H9 (cell line): ENCODE results near the gene SREBF2. TPM values are rescaled to one million over a fixed set of nuclear protein-coding genes. Genes with fewer than 3 reads are reported as not detected.

Experiments
- DNase-seq: peaks from one replicate; pipeline ENCODE4 v3.0.0-alpha.2; 2017
- H2AFZ ChIP-seq: one replicate; pipeline ENCODE4 v1.6.1; 2013; ENCODE audit warnings: mild to moderate bottlenecking, low read length, control low read depth, moderate library complexity
- H2AK5ac ChIP-seq: 2 replicates; pipeline ENCODE4 v1.6.1; 2013; ENCODE audit warnings: low read length, control low read depth, mixed read lengths; ENCODE audit not compliant: insufficient read length
- H2BK120ac ChIP-seq: one replicate; pipeline ENCODE4 v1.6.1; 2013; ENCODE audit warnings: low read depth, mild to moderate bottlenecking, low read length, control low read depth, inconsistent platforms; ENCODE audit not compliant: poor library complexity, severe bottlenecking
- H2BK12ac ChIP-seq: 2 replicates; pipeline ENCODE4 v1.6.1; 2013; ENCODE audit warnings: low read length, control low read depth, mixed read lengths, low read depth; ENCODE audit not compliant: insufficient read length
- H2BK15ac ChIP-seq: 2 replicates; pipeline ENCODE4 v1.6.1; 2013; ENCODE audit warnings: low read depth, low read length, control low read depth
- H2BK20ac ChIP-seq: one replicate; pipeline ENCODE4 v1.6.1; 2013; ENCODE audit warnings: low read depth, mild to moderate bottlenecking, low read length, control low read depth, inconsistent platforms; ENCODE audit not compliant: poor library complexity, severe bottlenecking
- H2BK5ac ChIP-seq: 2 replicates; pipeline ENCODE4 v1.6.1; 2013; ENCODE audit warnings: low read length, control low read depth, mixed read lengths; ENCODE audit not compliant: insufficient read length
- H3K14ac ChIP-seq: 2 replicates; pipeline ENCODE4 v1.6.1; 2013; ENCODE audit warnings: low read length, control low read depth; ENCODE audit not compliant: insufficient read depth
- H3K18ac ChIP-seq: 2 replicates; pipeline ENCODE4 v1.6.1; 2013; ENCODE audit warnings: low read depth, mild to moderate bottlenecking, mixed read lengths, low read length, control low read depth; ENCODE audit not compliant: insufficient read length
- H3K23ac ChIP-seq: 2 replicates; pipeline ENCODE4 v1.6.1; 2013; ENCODE audit warnings: low read length, control low read depth, mixed read lengths, low read depth; ENCODE audit not compliant: insufficient read length
- H3K23me2 ChIP-seq: 2 replicates; pipeline ENCODE4 v1.6.1; 2013; ENCODE audit warnings: low read depth, mild to moderate bottlenecking, mixed read lengths, low read length, control low read depth; ENCODE audit not compliant: insufficient read length, poor library complexity, severe bottlenecking
- H3K27ac ChIP-seq: 2 replicates; pipeline ENCODE4 v1.5.1; 2013; ENCODE audit warnings: low read length, control low read depth, mixed read lengths, low read depth; ENCODE audit not compliant: insufficient read length
- H3K27me3 ChIP-seq: 2 replicates; pipeline ENCODE4 v1.6.1; 2013; ENCODE audit warnings: low read length, control low read depth, inconsistent platforms; ENCODE audit not compliant: insufficient read depth
- H3K4ac ChIP-seq: 2 replicates; pipeline ENCODE4 v1.6.1; 2013; ENCODE audit warnings: low read depth, mild to moderate bottlenecking, control low read depth, inconsistent platforms, low read length, moderate library complexity
- H3K4me1 ChIP-seq: 2 replicates; pipeline ENCODE4 v1.6.1; 2013; ENCODE audit warnings: low read length, control low read depth, inconsistent platforms; ENCODE audit not compliant: insufficient read depth
- H3K4me2 ChIP-seq: 2 replicates; pipeline ENCODE4 v1.6.1; 2013; ENCODE audit warnings: low read length, control low read depth, mixed read lengths; ENCODE audit not compliant: insufficient read length, insufficient read depth
- H3K56ac ChIP-seq: 2 replicates; pipeline ENCODE4 v1.6.1; 2013; ENCODE audit warnings: low read depth, mild to moderate bottlenecking, mixed read lengths, low read length, control low read depth; ENCODE audit not compliant: insufficient read length
- H3K79me1 ChIP-seq: 2 replicates; pipeline ENCODE4 v1.6.1; 2013; ENCODE audit warnings: low read depth, mild to moderate bottlenecking, moderate library complexity, low read length, control low read depth, inconsistent platforms; ENCODE audit not compliant: insufficient read depth, poor library complexity, severe bottlenecking
- H3K79me2 ChIP-seq: 2 replicates; pipeline ENCODE4 v1.6.1; 2013; ENCODE audit warnings: low read length, control low read depth, inconsistent platforms; ENCODE audit not compliant: insufficient read depth
- H3K9ac ChIP-seq: 2 replicates; pipeline ENCODE4 v1.6.1; 2013; ENCODE audit warnings: low read length, control low read depth, mixed read lengths; ENCODE audit not compliant: insufficient read length; ENCODE audit errors: extremely low read depth
- H3K9me3 ChIP-seq: one replicate; pipeline ENCODE4 v1.6.1; 2013; ENCODE audit warnings: low read depth, low read length, inconsistent platforms; ENCODE audit not compliant: control insufficient read depth
- H3T11ph ChIP-seq: one replicate; pipeline ENCODE4 v1.6.1; 2013; ENCODE audit warnings: mild to moderate bottlenecking, low read length, control low read depth, inconsistent platforms
- H4K20me1 ChIP-seq: one replicate; pipeline ENCODE4 v1.6.1; 2013; ENCODE audit not compliant: control insufficient read depth, insufficient read length, insufficient read depth
- H4K5ac ChIP-seq: 2 replicates; pipeline ENCODE4 v1.6.1; 2013; ENCODE audit warnings: low read depth, mild to moderate bottlenecking, mixed read lengths, low read length, control low read depth; ENCODE audit not compliant: insufficient read length
- H4K8ac ChIP-seq: replicated peaks from 2 replicates; pipeline ENCODE4 v1.6.1; 2013; ENCODE audit warnings: low read length, control low read depth, mixed read lengths, low read depth; ENCODE audit not compliant: insufficient read length
- H4K91ac ChIP-seq: 2 replicates; pipeline ENCODE4 v1.6.1; 2013; ENCODE audit warnings: low read depth, mild to moderate bottlenecking, moderate library complexity, mixed read lengths, low read length, control low read depth; ENCODE audit not compliant: insufficient read length
- H3K27ac Mint-ChIP-seq, 3 experiments: 2 replicates in 2 of 3; 3 replicates in 1 of 3; pipeline ENCODE4 v1.8.0; 2020 to 2021; ENCODE audit warnings: mixed read lengths in 3 of 3, mild to moderate bottlenecking in 1 of 3, moderate library complexity in 1 of 3
- H3K27me3 Mint-ChIP-seq: 2 replicates; pipeline ENCODE4 v1.8.0; 2021; ENCODE audit warnings: low read depth, mild to moderate bottlenecking, moderate library complexity, mixed read lengths
- H3K36me3 Mint-ChIP-seq, 3 experiments: 2 replicates in 2 of 3; 3 replicates in 1 of 3; pipeline ENCODE4 v1.8.0; 2020 to 2021; ENCODE audit warnings: low read depth in 3 of 3, mixed read lengths in 3 of 3; ENCODE audit not compliant: insufficient read depth in 1 of 3
- H3K4me1 Mint-ChIP-seq, 2 experiments: 2 replicates each; pipeline ENCODE4 v1.8.0; 2020; ENCODE audit warnings: mixed read lengths in 2 of 2
- H3K4me3 Mint-ChIP-seq, 2 experiments: 2 replicates in 1 of 2; 3 replicates in 1 of 2; pipeline ENCODE4 v1.8.0; 2020 to 2021; ENCODE audit warnings: mild to moderate bottlenecking in 2 of 2, mixed read lengths in 2 of 2, moderate library complexity in 1 of 2
- H3K9me3 Mint-ChIP-seq, 2 experiments: 2 replicates in 1 of 2; 3 replicates in 1 of 2; pipeline ENCODE4 v1.8.0; 2020; ENCODE audit warnings: mild to moderate bottlenecking in 2 of 2, mixed read lengths in 2 of 2, moderate library complexity in 1 of 2
- WGBS: extraction: QIAGEN DNeasy Blood & Tissue Kit; methylation state at CpG from one replicate; pipeline ENCODE4 v1.1.7; 2013; ENCODE audit warnings: missing lambda C conversion rate, low lambda C conversion rate, mixed read lengths; ENCODE audit not compliant: insufficient read length; ENCODE audit errors: extremely low coverage; 5-methylcytosine and 5-hydroxymethylcytosine counted together
- total RNA-seq: library from RNA; stranded (reverse); gene quantifications from 2 replicates; pipeline ENCODE4 v1.2.1, GENCODE V29; 2021
- TF ChIP-seq, protein P1 (sequence below): fragments of 200-600 bp; sonication (generic); conservative IDR thresholded peaks from 3 replicates; pipeline ENCODE4 v1.8.0; 2021; ENCODE audit warnings: antibody characterized with exemption, mild to moderate bottlenecking

SREBF2 gene
- total RNA-seq, 1 experiment from 2014 or later: 146 TPM

DNA sequence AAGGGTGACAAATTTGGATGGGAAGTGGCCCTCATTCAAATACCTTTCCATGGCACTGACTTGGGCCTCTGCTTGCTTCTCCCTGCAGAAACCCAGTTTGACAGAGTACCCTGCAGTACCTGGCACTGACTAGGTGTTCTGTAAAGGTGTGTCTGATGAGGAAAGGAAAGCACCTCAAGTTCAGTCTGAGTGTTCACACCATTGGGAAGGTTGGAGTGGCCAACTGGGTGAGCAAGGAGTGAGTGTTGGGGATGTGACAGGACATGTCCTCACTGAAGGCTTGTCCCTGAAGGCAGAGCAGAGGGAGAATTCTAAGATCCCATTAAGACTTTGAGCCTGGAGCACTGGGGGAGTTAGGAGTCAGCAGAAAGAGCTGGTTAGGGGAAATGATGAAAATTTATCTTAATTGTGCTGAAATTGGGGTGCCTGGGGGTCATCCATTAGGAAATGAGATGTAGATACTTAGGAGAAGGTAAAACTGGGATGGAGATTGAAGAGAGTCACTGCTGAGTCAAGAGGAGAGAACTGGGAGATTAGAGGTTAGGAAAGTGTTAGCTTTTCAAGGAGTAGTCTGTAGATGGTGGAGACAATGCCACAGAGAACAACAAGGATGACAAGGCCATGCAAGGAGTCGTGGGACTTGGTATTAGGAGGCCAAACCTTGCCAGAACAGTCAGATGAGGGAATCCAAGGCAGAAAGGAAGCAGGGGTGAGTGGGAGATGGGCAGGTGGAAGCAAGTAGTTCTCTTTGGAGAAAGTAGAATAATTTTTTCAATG, 6.1 kb downstream of the SREBF2 start:
- H4K20me1 ChIP-seq: peaks cover 2% of the 10 kb centered on the region
- no peak overlapping the region for H3K4me3 Mint-ChIP-seq
- H3K27ac Mint-ChIP-seq: peak overlapping the region in 2 of 3 experiments; percentile 25 to 70; a peak in 5 of 7 replicates

More for the DNA sequence above, 6.1 kb downstream of the SREBF2 start:
- H2BK20ac ChIP-seq: no peak overlapping the region
- H4K5ac ChIP-seq: no peak overlapping the region
- H3K4ac ChIP-seq: no peak overlapping the region
- no peak overlapping the region for H3K18ac ChIP-seq
- peaks cover 1% of the 10 kb centered on the region; the same call in 1 of the 2 replicates for H3K4me1 ChIP-seq
- no peaks in the 10 kb centered on the region for H3K27me3 Mint-ChIP-seq
- no peak for DNase-seq
- no peaks in the 10 kb centered on the region for H3K9me3 ChIP-seq
- peaks cover 7% of the 10 kb centered on the region for H3K23me2 ChIP-seq
- no peak overlapping the region for H3K14ac ChIP-seq
- H3K23ac ChIP-seq: no peak overlapping the region
- H2BK12ac ChIP-seq: no peak overlapping the region
- H2BK120ac ChIP-seq: no peak overlapping the region
- H3K79me2 ChIP-seq: peaks cover 71% of the 10 kb centered on the region
- TF ChIP-seq, protein P1, sequence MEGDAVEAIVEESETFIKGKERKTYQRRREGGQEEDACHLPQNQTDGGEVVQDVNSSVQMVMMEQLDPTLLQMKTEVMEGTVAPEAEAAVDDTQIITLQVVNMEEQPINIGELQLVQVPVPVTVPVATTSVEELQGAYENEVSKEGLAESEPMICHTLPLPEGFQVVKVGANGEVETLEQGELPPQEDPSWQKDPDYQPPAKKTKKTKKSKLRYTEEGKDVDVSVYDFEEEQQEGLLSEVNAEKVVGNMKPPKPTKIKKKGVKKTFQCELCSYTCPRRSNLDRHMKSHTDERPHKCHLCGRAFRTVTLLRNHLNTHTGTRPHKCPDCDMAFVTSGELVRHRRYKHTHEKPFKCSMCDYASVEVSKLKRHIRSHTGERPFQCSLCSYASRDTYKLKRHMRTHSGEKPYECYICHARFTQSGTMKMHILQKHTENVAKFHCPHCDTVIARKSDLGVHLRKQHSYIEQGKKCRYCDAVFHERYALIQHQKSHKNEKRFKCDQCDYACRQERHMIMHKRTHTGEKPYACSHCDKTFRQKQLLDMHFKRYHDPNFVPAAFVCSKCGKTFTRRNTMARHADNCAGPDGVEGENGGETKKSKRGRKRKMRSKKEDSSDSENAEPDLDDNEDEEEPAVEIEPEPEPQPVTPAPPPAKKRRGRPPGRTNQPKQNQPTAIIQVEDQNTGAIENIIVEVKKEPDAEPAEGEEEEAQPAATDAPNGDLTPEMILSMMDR: no peak
- peaks cover 41 to 49% of the 10 kb centered on the region in 2 experiments for H3K4me1 Mint-ChIP-seq
- no peak overlapping the region for H3K4me2 ChIP-seq
- H3K36me3 Mint-ChIP-seq: peaks cover 33 to 66% (median 54%) of the 10 kb centered on the region in 3 experiments; a peak in 6 of 7 replicates
- H2AK5ac ChIP-seq: no peak overlapping the region
- no peaks in the 10 kb centered on the region for H3K27me3 ChIP-seq
- no peak overlapping the region for H4K8ac ChIP-seq
- H2AFZ ChIP-seq: no peak overlapping the region
- WGBS: no CpG with 5 or more reads among the region's 1 CpG
- no peaks in the 10 kb centered on the region for H3K9me3 Mint-ChIP-seq
- no peak overlapping the region for H3K9ac ChIP-seq
- peaks cover 3% of the 10 kb centered on the region for H3K79me1 ChIP-seq
- no peak overlapping the region for H4K91ac ChIP-seq
- H2BK15ac ChIP-seq: no peak overlapping the region
- no peak overlapping the region for H3K27ac ChIP-seq
- no peak overlapping the region for H2BK5ac ChIP-seq
- H3T11ph ChIP-seq: no peak overlapping the region
- no peak overlapping the region for H3K56ac ChIP-seq
